AG09309 (cell line): ENCODE measurements around the gene GNA12.

Experiments
- DNase-seq: peaks from one replicate; pipeline ENCODE4 v3.0.0-alpha.2; 2010; ENCODE audit warnings: low read depth
- H3K4me3 ChIP-seq: 2 replicates; pipeline ENCODE4 v1.5.1; 2011; ENCODE audit warnings: mild to moderate bottlenecking, low read depth, low read length, moderate library complexity; ENCODE audit not compliant: control insufficient read depth
- CTCF ChIP-seq: IDR thresholded peaks from 2 replicates; pipeline ENCODE4 v1.5.1; 2011; ENCODE audit warnings: mild to moderate bottlenecking, low read depth, low read length, inconsistent platforms; ENCODE audit not compliant: insufficient read depth, control insufficient read depth; ENCODE audit errors: missing control alignments

GNA12 gene

GRCh38 chr7:2878306-2878705 lies 34.2 kb upstream of the GNA12 start:
- TF ChIP-seq CTCF = no peak
- no peak overlapping the region for H3K4me3 ChIP-seq
- no peak for DNase-seq

- H3K4me3 ChIP-seq = no peak overlapping the region
- TF ChIP-seq CTCF = no peak
- no peak for DNase-seq
Measured at GRCh38 chr7:2876031-2876731, 32.1 kb upstream of the GNA12 start.

- peak; percentile 63 for DNase-seq
- no peak overlapping the region for H3K4me3 ChIP-seq
- no peak for TF ChIP-seq CTCF
Measured at GRCh38 chr7:2873686-2874551, 29.8 kb upstream of the GNA12 start.

GRCh38 chr7:2873146-2873545 lies 29.0 kb upstream of the GNA12 start:
- TF ChIP-seq CTCF = no peak
- no peak overlapping the region for H3K4me3 ChIP-seq
- no peak for DNase-seq

GRCh38 chr7:2872296-2872874 lies 28.3 kb upstream of the GNA12 start:
- H3K4me3 ChIP-seq = no peak overlapping the region
- no peak for DNase-seq
- TF ChIP-seq CTCF = no peak

- no peak for DNase-seq
- no peak for TF ChIP-seq CTCF
- no peak overlapping the region for H3K4me3 ChIP-seq
Measured at GRCh38 chr7:2870471-2870931, 26.4 kb upstream of the GNA12 start.
